BLaER1 treated with 17β-estradiol and CSF1 and Interleukin-3, amounts not matched to agents 10 nM and 100 nM (cell line): ENCODE data around the gene ASCL2.
A peak's percentile ranks its signal among the peaks of the same experiment; 100 is the strongest.

Source experiments
- H3K27ac ChIP-seq, 11 experiments: shearing (Covaris generic); formaldehyde crosslinking; 2 replicates each; pipeline ENCODE4 v1.8.1; 2022
- H3K27me3 ChIP-seq, 11 experiments: shearing (Covaris generic); formaldehyde crosslinking; 2 replicates each; pipeline ENCODE4 v1.8.1; 2022
- H3K36me3 ChIP-seq, 11 experiments: shearing (Covaris generic); formaldehyde crosslinking; 2 replicates each; pipeline ENCODE4 v1.8.1; 2022
- H3K4me1 ChIP-seq, 10 experiments: shearing (Covaris generic); formaldehyde crosslinking; 2 replicates each; pipeline ENCODE4 v1.8.1; 2022
- H3K4me2 ChIP-seq, 11 experiments: shearing (Covaris generic); formaldehyde crosslinking; 2 replicates each; pipeline ENCODE4 v1.8.1; 2022
- H3K4me3 ChIP-seq, 10 experiments: shearing (Covaris generic); formaldehyde crosslinking; 2 replicates each; pipeline ENCODE4 v1.8.1; 2022
- H3K9ac ChIP-seq, 11 experiments: shearing (Covaris generic); formaldehyde crosslinking; 2 replicates each; pipeline ENCODE4 v1.8.1; 2022
- H3K9me3 ChIP-seq, 11 experiments: shearing (Covaris generic); formaldehyde crosslinking; replicated peaks in 1 of 11; 2 replicates each; pipeline ENCODE4 v1.8.1; 2022
- H4K20me1 ChIP-seq, 11 experiments: shearing (Covaris generic); formaldehyde crosslinking; 2 replicates each; pipeline ENCODE4 v1.8.1; 2022
- Cebpa-rat ChIP-seq, 11 experiments: shearing (Covaris generic); IDR thresholded peaks; 2 replicates each; pipeline ENCODE4 v1.8.1; 2022

ASCL2 gene

GRCh38 chr11:2270322-2271076 is at the start of gene ASCL2:
Gene ASCL2, minus strand, starts transcription at chr11:2270588. Its CDS starts 256 bp downstream, at chr11:2270332.
- Histone ChIP-seq H3K9me3 (peaks cover 15 to 31% (median 16%) of the 10 kb centered on the region in 11 experiments; a peak in 21 of 22 replicates), H3K4me3 (peak within 1 kb of the TSS in 9 of 10 experiments; percentile 23 to 59 (median 45); a peak in 13 of 20 replicates), H3K27ac (peak within 1 kb of the TSS; percentile 50 to 89 (median 74); a peak in 21 of 22 replicates), H3K4me1 (peaks cover 40 to 46% (median 42%) of the 10 kb centered on the region in 10 experiments), H3K27me3 (peaks cover 9 to 89% (median 83%) of the 10 kb centered on the region in 11 experiments; a peak in 21 of 22 replicates), H4K20me1 (peaks cover 0 to 34% (median 0%) of the 10 kb centered on the region in 11 experiments; a peak in 6 of 22 replicates), H3K4me2 (peak within 1 kb of the TSS; percentile 58 to 99 (median 91); a peak in 20 of 22 replicates), H3K36me3 (no peaks in the 10 kb centered on the region), H3K9ac (peak within 1 kb of the TSS in 9 of 11 experiments; percentile 39 to 76 (median 64); a peak in 14 of 22 replicates)
- TF ChIP-seq Cebpa-rat (IDR thresholded peaks at IDR 0.05) = no peak

- 0 out of 22 replicates have a peak, but pooled peaks cover 0 to 4% (median 0%) of the 10 kb centered on the region in 11 experiments for H4K20me1 ChIP-seq
- H3K27ac ChIP-seq = no peak overlapping the region
- H3K4me2 ChIP-seq = peak overlapping the region in 1 of 11 experiments; percentile 18; a peak in 3 of 22 replicates
- peaks cover 15 to 42% (median 26%) of the 10 kb centered on the region in 10 experiments for H3K4me1 ChIP-seq
- no peak overlapping the region for H3K4me3 ChIP-seq
- H3K27me3 ChIP-seq = peaks cover 0 to 17% (median 0%) of the 10 kb centered on the region in 11 experiments; a peak in 2 of 22 replicates
- TF ChIP-seq Cebpa-rat (IDR thresholded peaks at IDR 0.05) = no peak
- no peaks in the 10 kb centered on the region for H3K36me3 ChIP-seq
- H3K9ac ChIP-seq = no peak overlapping the region
- peaks cover 0 to 37% (median 15%) of the 10 kb centered on the region in 11 experiments; a peak in 17 of 22 replicates for H3K9me3 ChIP-seq
Measured at GRCh38 chr11:2319791-2320472, 49.5 kb upstream of the ASCL2 start.

GRCh38 chr11:2318707-2319106 is 48.3 kb upstream of the ASCL2 start:
- Histone ChIP-seq H3K4me3 (no peak overlapping the region), H3K36me3 (no peaks in the 10 kb centered on the region), H3K27ac (no peak overlapping the region), H3K9me3 (peaks cover 0 to 28% (median 15%) of the 10 kb centered on the region in 11 experiments; a peak in 17 of 22 replicates), H3K27me3 (peaks cover 0 to 17% (median 0%) of the 10 kb centered on the region in 11 experiments; a peak in 2 of 22 replicates), H3K4me1 (peaks cover 27 to 54% (median 38%) of the 10 kb centered on the region in 10 experiments), H3K9ac (no peak overlapping the region), H3K4me2 (no peak overlapping the region), H4K20me1 (0 out of 22 replicates have a peak, but pooled peaks cover 0 to 4% (median 0%) of the 10 kb centered on the region in 11 experiments)
- TF ChIP-seq Cebpa-rat (IDR thresholded peaks at IDR 0.05) = no peak

GRCh38 chr11:2318123-2318522 is 47.7 kb upstream of the ASCL2 start:
- no peak for TF ChIP-seq Cebpa-rat (IDR thresholded peaks at IDR 0.05)
- H4K20me1 ChIP-seq = 0 out of 22 replicates have a peak, but pooled peaks cover 0 to 4% (median 0%) of the 10 kb centered on the region in 11 experiments
- H3K27me3 ChIP-seq = peaks cover 0 to 17% (median 0%) of the 10 kb centered on the region in 11 experiments; a peak in 2 of 22 replicates
- no peaks in the 10 kb centered on the region for H3K36me3 ChIP-seq
- H3K27ac ChIP-seq = no peak overlapping the region
- H3K4me2 ChIP-seq = no peak overlapping the region
- no peak overlapping the region for H3K9ac ChIP-seq
- H3K4me3 ChIP-seq = no peak overlapping the region
- peaks cover 0 to 28% (median 15%) of the 10 kb centered on the region in 11 experiments; a peak in 17 of 22 replicates for H3K9me3 ChIP-seq
- H3K4me1 ChIP-seq = peaks cover 30 to 60% (median 43%) of the 10 kb centered on the region in 10 experiments

GRCh38 chr11:2317354-2318050 is 47.1 kb upstream of the ASCL2 start:
- peaks cover 0 to 17% (median 0%) of the 10 kb centered on the region in 11 experiments; a peak in 2 of 22 replicates for H3K27me3 ChIP-seq
- H3K27ac ChIP-seq = peak overlapping the region in 1 of 11 experiments; percentile 85; a peak in 1 of 22 replicates
- H4K20me1 ChIP-seq = 0 out of 22 replicates have a peak, but pooled peaks cover 0 to 4% (median 0%) of the 10 kb centered on the region in 11 experiments
- peak overlapping the region in 7 of 11 experiments; percentile 90 to 99 (median 96); a peak in 13 of 22 replicates for H3K4me2 ChIP-seq
- no peak overlapping the region for H3K4me3 ChIP-seq
- peaks cover 0 to 22% (median 11%) of the 10 kb centered on the region in 11 experiments; a peak in 17 of 22 replicates for H3K9me3 ChIP-seq
- no peaks in the 10 kb centered on the region for H3K36me3 ChIP-seq
- no peak for TF ChIP-seq Cebpa-rat (IDR thresholded peaks at IDR 0.05)
- H3K9ac ChIP-seq = no peak overlapping the region
- peaks cover 35 to 61% (median 45%) of the 10 kb centered on the region in 10 experiments for H3K4me1 ChIP-seq

GRCh38 chr11:2316963-2317244 is 46.5 kb upstream of the ASCL2 start:
- Histone ChIP-seq H3K9ac (peak overlapping the region in 3 of 11 experiments; percentile 72 to 75 (median 75); a peak in 2 of 22 replicates), H3K9me3 (peaks cover 0 to 16% (median 7%) of the 10 kb centered on the region in 11 experiments; a peak in 11 of 22 replicates), H3K27ac (peak overlapping the region in 3 of 11 experiments; percentile 81 to 85 (median 83); a peak in 4 of 22 replicates), H3K27me3 (peaks cover 0 to 17% (median 0%) of the 10 kb centered on the region in 11 experiments; a peak in 2 of 22 replicates), H4K20me1 (0 out of 22 replicates have a peak, but pooled peaks cover 0 to 4% (median 0%) of the 10 kb centered on the region in 11 experiments), H3K4me1 (peaks cover 41 to 61% (median 50%) of the 10 kb centered on the region in 10 experiments), H3K4me3 (no peak overlapping the region), H3K36me3 (no peaks in the 10 kb centered on the region), H3K4me2 (peak overlapping the region in 10 of 11 experiments; percentile 62 to 99 (median 95); a peak in 19 of 22 replicates)
- TF ChIP-seq Cebpa-rat (IDR thresholded peaks at IDR 0.05) = no peak

GRCh38 chr11:2316169-2316962 is 46.0 kb upstream of the ASCL2 start:
- Histone ChIP-seq H3K4me3 (peak overlapping the region in 3 of 10 experiments; percentile 5 to 36 (median 25); a peak in 2 of 20 replicates), H3K36me3 (no peaks in the 10 kb centered on the region), H3K27me3 (peaks cover 0 to 17% (median 0%) of the 10 kb centered on the region in 11 experiments; a peak in 2 of 22 replicates), H3K27ac (peak overlapping the region in 9 of 11 experiments; percentile 65 to 85 (median 78); a peak in 18 of 22 replicates), H4K20me1 (peaks cover 0 to 5% (median 0%) of the 10 kb centered on the region in 11 experiments; a peak in 1 of 22 replicates), H3K9ac (peak overlapping the region; percentile 25 to 75 (median 58); a peak in 21 of 22 replicates), H3K4me1 (peaks cover 43 to 62% (median 52%) of the 10 kb centered on the region in 10 experiments), H3K4me2 (peak overlapping the region; percentile 59 to 99 (median 95)), H3K9me3 (peaks cover 0 to 14% (median 7%) of the 10 kb centered on the region in 11 experiments; a peak in 11 of 22 replicates)
- no peak for TF ChIP-seq Cebpa-rat (IDR thresholded peaks at IDR 0.05)
